ENCODE results near the gene MLLT3. TPM values are rescaled to one million over a fixed set of nuclear protein-coding genes. Genes with fewer than 3 reads are reported as not detected.

The MLLT3 gene
- total and polyA plus RNA-seq, 4 donors = 3.6 to 16.5 (median 6.6) TPM

DNA sequence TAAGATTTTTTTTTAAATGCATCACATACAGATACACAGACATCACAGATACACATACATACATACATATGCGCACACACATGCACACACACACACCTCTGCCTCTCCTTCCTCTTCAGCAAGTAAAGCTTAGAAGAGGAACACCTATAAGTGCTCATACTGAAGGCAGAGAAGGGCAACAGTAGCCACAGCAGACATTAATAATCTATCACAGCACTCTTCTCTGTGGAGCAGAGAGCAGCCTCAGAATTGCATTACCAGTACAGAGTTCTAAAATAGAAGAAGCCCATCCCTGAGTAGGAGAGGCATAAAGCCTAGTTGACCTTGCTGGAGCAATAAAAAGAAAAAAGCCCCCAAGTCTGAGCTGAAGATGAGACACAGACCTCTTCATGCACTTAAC, 110.6 kb downstream of the MLLT3 start:
- H3K4me3 ChIP-seq (ENCODE audit: low read length in 2 of 2) = no peak overlapping the region
- ATAC-seq (ENCODE audit: low FRiP score) (no peak), DNase-seq (no peak)
- no peak overlapping the region for H3K27ac ChIP-seq (ENCODE audit: low read depth in 1 of 2, low read length in 2 of 2)
- intact Hi-C loops (cut with DNase I) = no loop called here
- H3K36me3 ChIP-seq (ENCODE audit: control insufficient read depth in 1 of 2, insufficient read depth in 2 of 2, low read length in 1 of 2) = no peaks in the 10 kb centered on the region
- WGBS, 2 donors = 99 to 100% methylated on average over 1 of the region's 1 CpG
- peaks cover 0 to 10% of the 10 kb centered on the region in 2 donors for H3K4me1 ChIP-seq (ENCODE audit: control insufficient read depth in 1 of 2, insufficient read depth in 2 of 2, low read length in 2 of 2)
- no peaks in the 10 kb centered on the region for H3K27me3 ChIP-seq (ENCODE audit: control insufficient read depth in 1 of 2, insufficient read depth in 2 of 2, low read length in 1 of 2)
- H3K9me3 ChIP-seq (ENCODE audit: control insufficient read depth, low read length) = no peaks in the 10 kb centered on the region

DNA sequence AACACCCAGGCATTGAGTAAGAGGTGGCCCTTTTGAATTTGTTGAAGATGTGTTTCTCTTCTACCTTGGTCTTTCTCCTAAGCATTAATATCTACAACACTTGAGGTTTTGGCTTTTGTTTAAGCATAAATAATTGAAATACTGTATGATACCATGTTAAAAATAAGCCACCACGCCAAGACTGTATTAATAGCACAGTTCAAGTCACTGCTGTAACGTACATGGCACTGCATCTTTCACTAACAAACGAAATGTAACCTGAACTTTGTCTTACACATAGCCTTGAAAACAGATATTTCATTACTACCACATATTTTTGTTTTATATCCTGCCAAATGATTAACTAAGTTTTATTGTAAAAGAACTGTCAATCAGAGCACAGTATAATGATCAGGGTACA, 112.8 kb downstream of the MLLT3 start:
- H3K27ac ChIP-seq (ENCODE audit: low read depth in 1 of 2, low read length in 2 of 2) = no peak overlapping the region
- H3K4me1 ChIP-seq (ENCODE audit: control insufficient read depth in 1 of 2, insufficient read depth in 2 of 2, low read length in 2 of 2) = peaks cover 0 to 13% of the 10 kb centered on the region in 2 donors
- no peak overlapping the region for H3K4me3 ChIP-seq (ENCODE audit: low read length in 2 of 2)
- no peaks in the 10 kb centered on the region for H3K9me3 ChIP-seq (ENCODE audit: control insufficient read depth, low read length)
- intact Hi-C loops (cut with DNase I) = no loop called here
- ATAC-seq (ENCODE audit: low FRiP score) = no peak
- H3K27me3 ChIP-seq (ENCODE audit: control insufficient read depth in 1 of 2, insufficient read depth in 2 of 2, low read length in 1 of 2) = no peaks in the 10 kb centered on the region
- H3K36me3 ChIP-seq (ENCODE audit: control insufficient read depth in 1 of 2, insufficient read depth in 2 of 2, low read length in 1 of 2) = no peaks in the 10 kb centered on the region
- DNase-seq = no peak
- WGBS, 2 donors = 78 to 82% methylated on average over 3 of the region's 3 CpGs

DNA sequence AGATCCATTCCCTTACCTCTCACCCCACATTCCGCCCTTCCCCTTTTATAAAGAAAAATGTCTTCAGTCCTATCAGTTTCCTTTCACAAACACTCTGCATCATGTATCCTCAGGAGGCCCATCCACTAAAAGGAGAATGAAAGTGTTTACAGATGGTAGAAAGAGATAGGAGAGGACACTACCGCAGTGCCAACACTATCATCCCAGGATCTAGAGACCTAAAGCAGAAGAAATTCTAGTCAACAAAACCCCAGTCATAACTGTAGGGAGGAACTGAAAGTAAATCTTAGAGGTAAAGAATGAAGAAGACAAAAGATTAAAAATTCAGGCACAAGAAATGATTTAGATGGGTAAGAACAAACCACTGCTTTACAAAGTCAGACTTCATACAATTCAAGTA, 114.1 kb downstream of the MLLT3 start:
- Histone ChIP-seq H3K4me1 (ENCODE audit: control insufficient read depth in 1 of 2, insufficient read depth in 2 of 2, low read length in 2 of 2) (peaks cover 0 to 13% of the 10 kb centered on the region in 2 donors), H3K4me3 (ENCODE audit: low read length in 2 of 2) (no peak overlapping the region), H3K27me3 (ENCODE audit: control insufficient read depth in 1 of 2, insufficient read depth in 2 of 2, low read length in 1 of 2) (no peaks in the 10 kb centered on the region), H3K36me3 (ENCODE audit: control insufficient read depth in 1 of 2, insufficient read depth in 2 of 2, low read length in 1 of 2) (no peaks in the 10 kb centered on the region), H3K27ac (ENCODE audit: low read depth in 1 of 2, low read length in 2 of 2) (no peak overlapping the region), H3K9me3 (ENCODE audit: control insufficient read depth, low read length) (no peaks in the 10 kb centered on the region)
- no peak for ATAC-seq (ENCODE audit: low FRiP score)
- DNase-seq = no peak
- intact Hi-C loops (cut with DNase I) = no loop called here
- 93 to 95% methylated on average over 2 of the region's 2 CpGs for WGBS, 2 donors

DNA sequence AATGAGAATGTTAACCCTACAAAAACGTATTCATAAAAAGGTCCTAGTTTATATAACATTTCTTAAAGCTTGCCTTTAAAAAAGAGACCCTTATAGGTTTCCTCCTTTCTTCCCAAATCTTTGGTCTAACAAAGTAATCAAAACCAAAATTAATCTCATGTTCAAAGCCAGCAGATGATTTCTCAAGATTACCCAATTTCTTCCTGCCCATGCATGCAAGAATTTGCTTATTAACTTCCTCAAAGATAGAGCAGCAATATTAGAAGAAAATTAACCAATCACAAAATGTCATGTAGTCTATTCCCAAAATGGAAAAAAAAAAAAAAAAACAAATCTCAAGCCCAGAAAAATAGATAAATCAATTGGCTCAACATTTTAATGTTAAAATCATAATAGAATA, 114.9 kb downstream of the MLLT3 start:
- H3K36me3 ChIP-seq (ENCODE audit: control insufficient read depth in 1 of 2, insufficient read depth in 2 of 2, low read length in 1 of 2) = no peaks in the 10 kb centered on the region
- DNase-seq (no peak), ATAC-seq (ENCODE audit: low FRiP score) (no peak)
- no peak overlapping the region for H3K27ac ChIP-seq (ENCODE audit: low read depth in 1 of 2, low read length in 2 of 2)
- intact Hi-C loops (cut with DNase I) = no loop called here
- WGBS, 2 donors = 0% methylated on average over 1 of the region's 1 CpG
- no peak overlapping the region for H3K4me3 ChIP-seq (ENCODE audit: low read length in 2 of 2)
- no peaks in the 10 kb centered on the region for H3K9me3 ChIP-seq (ENCODE audit: control insufficient read depth, low read length)
- no peaks in the 10 kb centered on the region for H3K27me3 ChIP-seq (ENCODE audit: control insufficient read depth in 1 of 2, insufficient read depth in 2 of 2, low read length in 1 of 2)
- peaks cover 0 to 9% of the 10 kb centered on the region in 2 donors for H3K4me1 ChIP-seq (ENCODE audit: control insufficient read depth in 1 of 2, insufficient read depth in 2 of 2, low read length in 2 of 2)

DNA sequence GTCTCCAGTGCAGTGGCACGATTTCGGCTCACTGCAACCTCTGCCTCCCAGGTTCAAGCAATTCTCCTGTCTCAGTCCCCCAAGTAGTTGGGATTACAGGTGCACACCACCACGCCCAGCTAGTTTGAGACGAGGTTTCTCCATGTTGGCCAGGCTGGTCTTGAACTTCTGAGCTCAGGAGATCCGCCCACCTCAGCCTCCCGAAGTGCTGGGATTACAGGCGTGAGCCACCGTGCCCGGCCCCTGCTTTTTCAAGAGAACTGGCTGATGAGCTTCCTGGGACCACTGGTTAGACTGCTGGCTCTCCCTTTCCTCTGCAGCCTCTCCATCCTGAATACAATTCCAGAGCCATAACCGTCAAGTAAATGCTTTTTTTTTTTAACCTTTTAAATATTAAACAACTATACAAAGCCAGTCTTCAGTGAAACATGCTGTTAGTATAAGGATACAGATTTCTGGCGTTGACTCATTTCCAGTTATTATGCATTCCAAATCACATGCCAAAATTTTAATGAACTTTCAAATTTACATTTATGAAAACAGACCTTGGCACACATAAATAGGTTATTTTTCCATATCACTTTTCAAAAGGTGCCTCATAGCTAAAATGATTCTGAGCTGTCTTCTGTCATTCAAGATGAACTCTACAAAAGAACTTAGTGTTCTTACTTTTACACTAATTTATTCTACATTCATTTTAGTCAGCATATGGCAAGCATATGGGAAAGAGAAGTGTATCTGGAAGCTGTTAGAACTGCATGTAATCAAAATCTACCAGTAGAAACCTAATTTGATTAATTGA, 116.0 kb downstream of the MLLT3 start:
- no peak overlapping the region for H3K27ac ChIP-seq (ENCODE audit: low read depth in 1 of 2, low read length in 2 of 2)
- WGBS, 2 donors = 91 to 94% methylated on average over 11 of the region's 11 CpGs
- H3K36me3 ChIP-seq (ENCODE audit: control insufficient read depth in 1 of 2, insufficient read depth in 2 of 2, low read length in 1 of 2) = no peaks in the 10 kb centered on the region
- intact Hi-C loops (cut with DNase I) = no loop called here
- no peak overlapping the region for H3K4me3 ChIP-seq (ENCODE audit: low read length in 2 of 2)
- ATAC-seq (ENCODE audit: low FRiP score) = no peak
- no peak for DNase-seq
- no peaks in the 10 kb centered on the region for H3K27me3 ChIP-seq (ENCODE audit: control insufficient read depth in 1 of 2, insufficient read depth in 2 of 2, low read length in 1 of 2)
- peaks cover 0 to 3% of the 10 kb centered on the region in 2 donors for H3K4me1 ChIP-seq (ENCODE audit: control insufficient read depth in 1 of 2, insufficient read depth in 2 of 2, low read length in 2 of 2)
- H3K9me3 ChIP-seq (ENCODE audit: control insufficient read depth, low read length) = no peaks in the 10 kb centered on the region

DNA sequence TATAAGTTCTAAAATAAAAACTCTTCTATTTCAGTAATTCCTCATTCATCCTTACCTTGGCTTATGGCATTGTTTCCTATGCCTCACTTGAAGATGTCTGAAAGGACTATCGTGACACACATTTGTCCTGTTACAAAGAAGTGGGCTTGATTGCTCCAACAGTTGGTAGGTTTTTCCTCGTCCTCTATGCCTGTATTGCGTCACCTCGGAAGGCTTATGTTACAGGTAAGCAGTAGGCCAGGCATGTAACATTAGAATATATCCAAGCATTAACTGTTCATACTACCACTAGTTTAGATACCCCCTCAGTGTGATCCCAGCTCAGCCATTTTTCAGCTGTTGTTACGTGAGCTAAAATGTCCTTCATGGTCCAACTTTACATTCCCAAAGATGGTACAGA, 116.7 kb downstream of the MLLT3 start:
- Histone ChIP-seq H3K27me3 (ENCODE audit: control insufficient read depth in 1 of 2, insufficient read depth in 2 of 2, low read length in 1 of 2) (no peaks in the 10 kb centered on the region), H3K27ac (ENCODE audit: low read depth in 1 of 2, low read length in 2 of 2) (no peak overlapping the region), H3K4me1 (ENCODE audit: control insufficient read depth in 1 of 2, insufficient read depth in 2 of 2, low read length in 2 of 2) (peaks cover 0 to 3% of the 10 kb centered on the region in 2 donors), H3K4me3 (ENCODE audit: low read length in 2 of 2) (no peak overlapping the region), H3K36me3 (ENCODE audit: control insufficient read depth in 1 of 2, insufficient read depth in 2 of 2, low read length in 1 of 2) (no peaks in the 10 kb centered on the region), H3K9me3 (ENCODE audit: control insufficient read depth, low read length) (no peaks in the 10 kb centered on the region)
- ATAC-seq (ENCODE audit: low FRiP score) (no peak), DNase-seq (no peak)
- WGBS, 2 donors = 87 to 89% methylated on average over 5 of the region's 5 CpGs
- intact Hi-C loops (cut with DNase I) = no loop called here

DNA sequence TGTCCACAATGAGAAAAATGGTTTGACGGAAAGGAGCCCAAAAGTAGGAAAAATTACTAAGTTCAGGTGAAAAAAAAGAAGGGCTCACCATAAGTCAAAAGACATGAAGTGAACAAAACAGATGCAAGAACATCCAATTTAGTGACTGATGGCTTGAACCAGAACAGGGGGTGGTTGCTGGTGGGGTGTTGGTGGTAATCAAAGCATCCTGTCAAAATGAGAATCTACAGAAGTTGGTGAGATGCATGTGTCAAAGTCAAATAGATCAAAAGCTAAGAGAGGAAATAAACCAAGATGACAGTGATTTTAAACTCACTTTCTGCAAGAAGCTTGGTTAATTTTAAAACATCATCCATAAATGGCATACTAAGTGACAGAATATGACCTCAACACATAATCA, 117.4 kb downstream of the MLLT3 start:
- H3K4me1 ChIP-seq (ENCODE audit: control insufficient read depth in 1 of 2, insufficient read depth in 2 of 2, low read length in 2 of 2) = peaks cover 0 to 3% of the 10 kb centered on the region in 2 donors
- H3K9me3 ChIP-seq (ENCODE audit: control insufficient read depth, low read length) = no peaks in the 10 kb centered on the region
- ATAC-seq (ENCODE audit: low FRiP score) = no peak
- no peaks in the 10 kb centered on the region for H3K27me3 ChIP-seq (ENCODE audit: control insufficient read depth in 1 of 2, insufficient read depth in 2 of 2, low read length in 1 of 2)
- WGBS, 2 donors = 97 to 100% methylated on average over 1 of the region's 1 CpG
- no peak overlapping the region for H3K4me3 ChIP-seq (ENCODE audit: low read length in 2 of 2)
- no peaks in the 10 kb centered on the region for H3K36me3 ChIP-seq (ENCODE audit: control insufficient read depth in 1 of 2, insufficient read depth in 2 of 2, low read length in 1 of 2)
- no peak for DNase-seq
- no peak overlapping the region for H3K27ac ChIP-seq (ENCODE audit: low read depth in 1 of 2, low read length in 2 of 2)
- intact Hi-C loops (cut with DNase I) = no loop called here

DNA sequence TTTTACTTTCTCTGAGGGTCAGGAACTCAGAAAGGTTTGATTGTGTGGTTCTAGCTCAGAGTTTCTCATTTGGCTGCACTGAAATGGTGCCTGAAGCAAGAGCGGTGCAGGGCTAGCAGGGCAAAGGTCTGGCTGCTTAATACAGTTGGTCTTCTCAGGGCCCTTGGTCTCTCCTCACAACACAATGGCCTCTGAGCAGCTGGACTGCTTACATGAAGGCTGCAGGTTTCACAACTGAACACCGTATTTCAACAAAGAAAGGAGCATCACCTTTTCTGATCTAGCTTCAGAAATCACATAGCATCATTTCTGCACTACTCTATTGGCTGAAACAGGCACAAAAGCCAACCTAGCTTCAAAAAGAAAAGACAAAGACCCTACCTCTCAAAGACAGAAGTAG, 122.2 kb downstream of the MLLT3 start:
- Histone ChIP-seq H3K4me1 (ENCODE audit: control insufficient read depth in 1 of 2, insufficient read depth in 2 of 2, low read length in 2 of 2) (peaks cover 0 to 3% of the 10 kb centered on the region in 2 donors), H3K9me3 (ENCODE audit: control insufficient read depth, low read length) (no peaks in the 10 kb centered on the region), H3K27me3 (ENCODE audit: control insufficient read depth in 1 of 2, insufficient read depth in 2 of 2, low read length in 1 of 2) (no peaks in the 10 kb centered on the region), H3K4me3 (ENCODE audit: low read length in 2 of 2) (no peak overlapping the region), H3K27ac (ENCODE audit: low read depth in 1 of 2, low read length in 2 of 2) (no peak overlapping the region), H3K36me3 (ENCODE audit: control insufficient read depth in 1 of 2, insufficient read depth in 2 of 2, low read length in 1 of 2) (no peaks in the 10 kb centered on the region)
- no peak for ATAC-seq (ENCODE audit: low FRiP score)
- WGBS, 2 donors = 95 to 96% methylated on average over 2 of the region's 2 CpGs
- intact Hi-C loops (cut with DNase I) = no loop called here
- no peak for DNase-seq

DNA sequence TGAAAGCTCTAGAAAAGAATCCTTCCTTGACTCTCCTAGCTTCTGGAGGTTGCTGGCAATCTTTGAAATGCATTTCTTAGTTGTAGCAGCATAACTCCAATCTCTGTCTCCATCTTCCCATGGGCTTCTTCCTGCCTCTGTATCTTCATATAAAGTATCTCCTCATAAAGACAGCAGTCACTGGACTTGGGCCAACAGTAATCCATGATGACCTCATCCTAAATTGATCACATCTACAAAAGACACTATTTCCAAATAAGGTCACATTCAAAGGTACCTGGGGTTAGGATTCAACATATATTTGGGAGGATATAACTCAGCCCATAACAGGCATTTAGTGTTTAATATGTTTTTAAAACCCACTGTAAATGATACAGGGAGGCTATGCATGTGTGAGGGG, 123.3 kb downstream of the MLLT3 start:
- Histone ChIP-seq H3K27me3 (ENCODE audit: control insufficient read depth in 1 of 2, insufficient read depth in 2 of 2, low read length in 1 of 2) (no peaks in the 10 kb centered on the region), H3K36me3 (ENCODE audit: control insufficient read depth in 1 of 2, insufficient read depth in 2 of 2, low read length in 1 of 2) (no peaks in the 10 kb centered on the region), H3K27ac (ENCODE audit: low read depth in 1 of 2, low read length in 2 of 2) (no peak overlapping the region), H3K4me3 (ENCODE audit: low read length in 2 of 2) (no peak overlapping the region), H3K9me3 (ENCODE audit: control insufficient read depth, low read length) (no peaks in the 10 kb centered on the region), H3K4me1 (ENCODE audit: control insufficient read depth in 1 of 2, insufficient read depth in 2 of 2, low read length in 2 of 2) (no peaks in the 10 kb centered on the region)
- DNase-seq (no peak), ATAC-seq (ENCODE audit: low FRiP score) (no peak)
- intact Hi-C loops (cut with DNase I) = no loop called here
